C4-2B (cell line): Measurements from ENCODE around the gene FAM180B.

ENCODE experiments used
- CTCF ChIP-seq: fragments of 450-650 bp; conservative IDR thresholded peaks from 2 replicates; pipeline ENCODE4 v1.5.1; 2017; ENCODE audit warnings: mild to moderate bottlenecking
- ZFX ChIP-seq: fragments of 450-650 bp; IDR thresholded peaks from 2 replicates; pipeline ENCODE4 v1.6.1; 2017

- TF ChIP-seq CTCF (no peak), ZFX (no peak)
Measured at GRCh38 chr11:47606731-47607130, 20.3 kb downstream of the FAM180B start.
